Nephron progenitor cell (in vitro differentiated cells): ENCODE data around the gene TTYH3.

Experiments used
- DNase-seq: peaks from one replicate; pipeline ENCODE4 v3.0.0; 2021
- H3K27ac Mint-ChIP-seq: 2 replicates; pipeline ENCODE4 v1.8.0; 2021; ENCODE audit warnings: mild to moderate bottlenecking, moderate library complexity, mixed read lengths
- H3K27me3 Mint-ChIP-seq: 2 replicates; pipeline ENCODE4 v1.8.0; 2021; ENCODE audit warnings: mild to moderate bottlenecking, low read depth, mixed read lengths; ENCODE audit not compliant: poor library complexity
- H3K36me3 Mint-ChIP-seq: 2 replicates; pipeline ENCODE4 v1.8.0; 2021; ENCODE audit warnings: low read depth, mixed read lengths
- H3K4me1 Mint-ChIP-seq: 2 replicates; pipeline ENCODE4 v1.8.0; 2021; ENCODE audit warnings: mixed read lengths
- H3K4me3 Mint-ChIP-seq: 2 replicates; pipeline ENCODE4 v1.8.0; 2021; ENCODE audit warnings: mild to moderate bottlenecking, moderate library complexity, mixed read lengths
- H3K9me3 Mint-ChIP-seq: 2 replicates; pipeline ENCODE4 v1.8.0; 2021; ENCODE audit warnings: mild to moderate bottlenecking, moderate library complexity, mixed read lengths
- CTCF ChIP-seq: fragments of 200-600 bp; sonication (generic); IDR thresholded peaks from 2 replicates; pipeline ENCODE4 v1.5.0; 2021; ENCODE audit warnings: antibody characterized with exemption

Gene TTYH3

GRCh38 chr7:2639695-2640481, 8.1 kb downstream of the TTYH3 start:
- DNase-seq, result no peak
- no peaks in the 10 kb centered on the region for H3K27me3 Mint-ChIP-seq
- no peaks in the 10 kb centered on the region for H3K36me3 Mint-ChIP-seq
- H3K9me3 Mint-ChIP-seq, result no peaks in the 10 kb centered on the region
- H3K4me3 Mint-ChIP-seq, result no peak overlapping the region
- peaks cover 53% of the 10 kb centered on the region for H3K4me1 Mint-ChIP-seq
- H3K27ac Mint-ChIP-seq, result peak overlapping the region; percentile 81
- TF ChIP-seq CTCF, result no peak

DNA sequence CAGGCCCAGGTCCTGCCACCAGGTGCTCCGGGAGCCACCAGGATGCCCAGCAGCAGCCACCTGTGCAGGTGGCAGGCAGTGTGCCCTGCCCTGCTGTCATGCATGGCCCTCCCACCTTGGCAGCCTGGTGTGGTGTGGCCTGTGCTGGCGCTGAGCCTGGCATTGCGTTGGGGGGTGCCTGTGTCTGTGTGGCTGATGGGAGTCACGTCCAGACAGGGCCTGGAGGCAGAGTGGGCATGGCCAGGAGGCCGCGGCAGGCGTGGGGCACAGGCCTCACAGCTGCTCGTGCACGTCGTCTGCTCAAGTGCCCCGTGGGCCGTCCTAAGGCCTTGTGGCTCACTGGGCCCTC, 8.7 kb downstream of the TTYH3 start:
- no peak for TF ChIP-seq CTCF
- DNase-seq, result no peak
- Mint-ChIP-seq H3K36me3 (no peaks in the 10 kb centered on the region), H3K4me1 (peaks cover 54% of the 10 kb centered on the region), H3K27me3 (no peaks in the 10 kb centered on the region), H3K4me3 (no peak overlapping the region), H3K9me3 (no peaks in the 10 kb centered on the region), H3K27ac (peak overlapping the region; percentile 81)

- Mint-ChIP-seq H3K27ac (peak overlapping the region; percentile 81), H3K4me1 (peaks cover 55% of the 10 kb centered on the region), H3K9me3 (no peaks in the 10 kb centered on the region), H3K4me3 (no peak overlapping the region), H3K27me3 (no peaks in the 10 kb centered on the region), H3K36me3 (no peaks in the 10 kb centered on the region)
- DNase-seq, result no peak
- TF ChIP-seq CTCF, result no peak
Measured at GRCh38 chr7:2640846-2641316, 9.1 kb downstream of the TTYH3 start.

GRCh38 chr7:2641406-2642393, 9.9 kb downstream of the TTYH3 start:
- TF ChIP-seq CTCF, result no peak
- DNase-seq, result peak; percentile 67
- Mint-ChIP-seq H3K27ac (peak overlapping the region; percentile 59), H3K27me3 (no peaks in the 10 kb centered on the region), H3K4me3 (no peak overlapping the region), H3K9me3 (no peaks in the 10 kb centered on the region), H3K36me3 (no peaks in the 10 kb centered on the region), H3K4me1 (peaks cover 47% of the 10 kb centered on the region)

- H3K27me3 Mint-ChIP-seq, result no peaks in the 10 kb centered on the region
- H3K4me3 Mint-ChIP-seq, result no peak overlapping the region
- H3K4me1 Mint-ChIP-seq, result peaks cover 37% of the 10 kb centered on the region
- TF ChIP-seq CTCF, result no peak
- no peak overlapping the region for H3K27ac Mint-ChIP-seq
- DNase-seq, result no peak
- no peaks in the 10 kb centered on the region for H3K36me3 Mint-ChIP-seq
- no peaks in the 10 kb centered on the region for H3K9me3 Mint-ChIP-seq
Measured at GRCh38 chr7:2643386-2644219, 11.8 kb downstream of the TTYH3 start.
